ENCODE data around the gene ZCCHC2. TPM values are rescaled to one million over a fixed set of nuclear protein-coding genes. Genes with fewer than 3 reads are reported as not detected.

The ZCCHC2 gene
- total RNA-seq = 23.9 TPM

DNA sequence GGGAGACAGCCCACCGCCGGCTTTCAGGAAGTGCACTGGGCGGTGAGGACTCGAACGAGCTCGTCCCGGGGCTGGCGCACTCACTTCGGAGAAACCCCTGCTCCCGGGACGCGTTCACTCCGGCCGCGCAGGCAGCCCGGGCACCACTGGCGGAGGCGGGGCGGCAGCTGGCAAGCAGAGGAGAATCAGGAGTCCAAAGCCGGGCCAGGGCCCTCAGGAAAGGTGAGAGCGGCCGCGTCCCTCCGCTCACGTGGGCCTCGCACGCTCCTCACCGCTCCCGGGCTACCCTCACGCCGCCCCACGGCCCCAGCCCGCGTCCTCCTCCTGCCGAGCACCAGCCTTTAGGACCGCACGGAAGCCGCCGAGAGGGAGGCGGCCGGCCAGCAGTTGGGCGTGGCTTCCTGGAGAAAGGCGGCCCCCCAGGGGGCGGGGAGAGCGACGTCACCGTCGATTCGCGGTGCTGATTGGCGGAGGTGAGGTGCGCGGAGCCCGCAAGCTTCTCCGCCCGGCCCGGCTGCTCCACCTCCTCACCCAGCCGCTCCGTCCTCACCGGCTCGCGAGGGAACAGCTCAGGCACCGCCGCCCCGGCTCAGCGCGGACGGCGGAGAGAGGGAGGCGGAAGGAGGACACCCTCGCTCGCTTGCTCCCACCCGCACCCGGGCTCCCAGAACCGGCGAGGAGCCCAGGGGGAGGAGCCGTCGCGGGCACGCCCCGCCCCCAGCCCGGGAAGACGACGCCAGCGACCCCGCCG is at the start of gene ZCCHC2:
TSS of gene ZCCHC2 (plus strand) at position 522 of the 751 bp plus-strand sequence. CDS start 400 bp downstream, outside the sequence.
- peak; percentile 100 for DNase-seq (ENCODE audit: low spot score)
- peak; percentile 76 for ATAC-seq

DNA sequence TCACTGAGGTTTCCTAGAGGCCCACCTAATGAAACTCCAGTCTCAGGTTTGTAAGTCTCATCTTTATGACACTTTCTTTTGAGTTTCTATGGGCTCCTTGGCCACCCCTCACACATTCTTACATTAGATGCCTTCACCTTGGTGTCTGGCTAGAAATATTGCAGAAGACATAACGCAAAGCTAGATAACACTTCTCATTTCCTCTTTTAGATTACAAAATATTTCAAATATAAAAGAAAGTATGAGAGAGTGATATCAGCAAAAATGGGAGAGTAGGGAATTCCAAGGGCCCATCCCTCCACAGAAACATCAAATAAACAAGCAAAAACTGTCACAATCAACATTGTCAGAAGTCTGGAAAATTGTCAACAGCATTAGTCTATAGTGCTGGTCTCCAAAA is 43.3 kb upstream of the ZCCHC2 start:
- DNase-seq (ENCODE audit: low spot score) = no peak
- no peak for ATAC-seq

DNA sequence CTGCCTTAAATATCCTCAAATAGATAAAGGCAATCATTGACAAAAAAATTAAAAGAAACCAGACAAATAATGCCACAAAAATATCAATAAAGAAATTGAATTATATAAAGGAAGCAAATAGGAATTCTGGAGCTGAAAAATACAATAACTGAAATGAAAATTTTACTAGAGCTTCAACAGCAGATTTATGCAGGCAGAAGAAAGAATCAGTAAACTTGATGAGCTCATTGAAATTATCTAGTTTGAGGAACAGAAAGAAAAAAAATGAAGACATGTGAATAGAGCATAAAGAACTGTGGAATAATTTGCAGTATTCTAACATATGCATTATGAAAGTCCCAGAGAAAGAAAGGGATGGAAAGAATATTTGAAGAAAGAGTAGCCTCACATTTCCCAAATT is 41.9 kb upstream of the ZCCHC2 start:
- DNase-seq (ENCODE audit: low spot score) (no peak), ATAC-seq (no peak)

DNA sequence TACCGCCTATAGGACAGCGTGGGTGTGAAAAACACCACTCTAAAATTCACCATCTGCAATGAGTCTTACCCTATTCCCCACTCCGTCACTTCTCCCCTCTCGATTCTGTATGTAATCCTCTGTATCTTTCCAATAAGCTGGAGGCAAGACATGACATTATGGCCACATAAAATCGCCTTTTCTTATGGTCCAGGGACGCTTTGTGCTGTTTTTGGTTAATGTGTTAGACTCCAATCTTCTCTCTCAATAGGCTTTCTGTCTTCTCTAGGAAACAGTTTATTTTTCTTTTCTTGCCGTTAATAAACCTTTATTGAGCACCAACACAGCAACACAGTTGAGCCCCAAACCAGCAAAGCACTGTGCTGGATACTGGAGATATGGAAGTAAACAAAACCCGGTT is 37.9 kb upstream of the ZCCHC2 start:
- DNase-seq (ENCODE audit: low spot score) (no peak), ATAC-seq (no peak)

DNA sequence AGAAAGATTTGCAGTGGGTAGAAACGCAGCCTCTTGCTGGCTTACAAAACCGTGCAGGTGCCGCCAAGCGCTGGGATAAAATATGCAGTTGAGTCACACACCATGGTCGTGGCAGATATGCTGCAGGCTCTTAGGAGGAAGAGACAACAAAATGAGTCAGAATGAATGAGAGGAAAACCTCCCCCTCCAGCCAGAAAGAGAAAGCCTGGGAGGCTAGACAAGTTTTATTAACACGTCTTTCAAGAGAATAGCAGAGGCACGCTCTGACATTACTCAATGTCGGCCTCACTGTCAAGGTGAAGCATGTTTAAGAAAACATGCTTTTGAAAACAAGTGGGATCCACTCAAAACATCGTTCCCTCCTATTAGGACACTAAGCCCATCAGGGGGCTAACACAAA is 37.1 kb upstream of the ZCCHC2 start:
- no peak for ATAC-seq

DNA sequence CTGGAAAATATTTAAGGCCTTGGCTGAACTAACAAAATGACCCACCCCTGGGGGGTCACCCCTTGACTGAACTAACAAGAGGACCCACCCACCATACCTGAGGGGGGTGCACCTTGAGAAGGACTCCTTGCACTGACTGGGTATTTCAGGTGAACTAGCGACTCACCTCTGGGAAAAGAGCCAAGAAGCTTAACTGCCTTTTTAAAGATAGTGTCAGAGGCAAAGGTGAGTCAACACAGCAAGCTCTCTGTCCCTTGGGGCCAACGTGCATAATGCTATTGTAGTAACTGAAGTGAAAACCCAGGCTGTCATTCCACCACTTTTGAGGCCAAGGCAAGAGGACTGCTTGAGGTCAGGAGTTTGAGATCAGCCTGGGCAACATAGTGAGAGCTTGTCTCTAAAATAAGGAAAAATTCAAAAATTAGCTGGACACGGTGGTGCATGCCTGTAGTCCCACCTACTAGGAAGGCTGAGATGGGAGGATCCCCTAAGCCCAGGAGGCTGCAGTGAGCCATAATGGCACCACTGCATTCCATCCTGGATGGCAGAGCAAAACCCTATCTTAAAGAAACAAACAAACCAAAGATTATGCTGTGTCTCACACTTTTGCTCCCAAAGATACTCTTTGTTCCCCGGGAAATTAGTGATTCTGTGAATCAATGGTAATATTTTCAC is 36.4 kb upstream of the ZCCHC2 start:
- peak; percentile 96 for ATAC-seq
- no peak for DNase-seq (ENCODE audit: low spot score)

More for the DNA sequence above, 37.1 kb upstream of the ZCCHC2 start:
- no peak for DNase-seq (ENCODE audit: low spot score)

DNA sequence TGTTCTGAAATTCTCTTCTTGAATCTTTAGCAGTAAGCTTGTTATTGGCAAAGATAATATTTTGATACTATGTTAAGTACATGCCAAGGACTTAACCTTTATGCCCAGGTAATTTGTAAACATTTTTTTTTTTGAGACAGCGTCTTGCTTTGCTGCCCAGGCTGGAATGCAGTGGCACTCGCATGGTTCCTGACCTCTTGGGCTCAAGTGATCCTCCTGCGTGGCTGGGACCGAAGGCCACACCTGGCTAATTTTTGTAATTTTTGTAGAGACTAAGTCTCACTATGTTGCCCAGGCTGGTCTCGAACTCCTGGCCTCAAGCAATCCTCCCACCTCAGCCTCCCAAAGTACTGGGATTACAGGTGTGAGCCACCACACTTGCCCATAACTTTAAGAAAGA is 35.7 kb upstream of the ZCCHC2 start:
- ATAC-seq (no peak), DNase-seq (ENCODE audit: low spot score) (no peak)

DNA sequence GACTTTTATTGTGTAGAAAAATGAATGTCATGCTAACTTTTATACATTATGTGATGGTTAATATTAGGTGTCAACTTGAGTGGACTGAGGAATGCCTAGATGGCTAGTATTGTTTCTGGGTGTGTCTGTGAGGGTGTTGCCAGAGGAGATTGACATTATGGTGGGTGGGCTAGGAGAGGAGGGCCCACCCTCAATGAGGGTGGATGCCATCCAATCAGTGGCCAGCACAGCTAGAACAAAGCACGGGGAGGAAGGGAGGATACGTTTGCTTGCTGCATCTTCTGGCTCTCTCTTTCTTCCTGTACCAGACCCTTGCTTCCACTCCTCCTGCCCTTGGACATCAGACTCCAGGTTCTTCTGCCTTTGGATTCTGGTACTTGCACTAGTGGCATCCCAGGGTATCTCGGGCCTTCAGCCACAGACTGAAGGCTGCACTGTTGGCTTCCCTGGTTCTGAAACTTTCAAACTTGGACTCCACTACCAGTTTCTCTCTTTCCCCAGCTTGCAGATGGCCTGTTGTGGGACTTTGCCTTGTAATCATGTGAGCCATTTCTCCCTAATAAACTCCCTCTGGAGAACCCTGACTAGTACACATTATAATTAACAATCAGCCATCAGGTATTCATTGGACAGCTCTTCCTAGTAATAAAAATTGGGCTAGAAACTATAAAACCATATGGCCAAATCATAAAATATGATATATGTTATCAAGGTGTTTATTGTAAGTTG is 31.7 kb upstream of the ZCCHC2 start:
- no peak for ATAC-seq
- no peak for DNase-seq (ENCODE audit: low spot score)

DNA sequence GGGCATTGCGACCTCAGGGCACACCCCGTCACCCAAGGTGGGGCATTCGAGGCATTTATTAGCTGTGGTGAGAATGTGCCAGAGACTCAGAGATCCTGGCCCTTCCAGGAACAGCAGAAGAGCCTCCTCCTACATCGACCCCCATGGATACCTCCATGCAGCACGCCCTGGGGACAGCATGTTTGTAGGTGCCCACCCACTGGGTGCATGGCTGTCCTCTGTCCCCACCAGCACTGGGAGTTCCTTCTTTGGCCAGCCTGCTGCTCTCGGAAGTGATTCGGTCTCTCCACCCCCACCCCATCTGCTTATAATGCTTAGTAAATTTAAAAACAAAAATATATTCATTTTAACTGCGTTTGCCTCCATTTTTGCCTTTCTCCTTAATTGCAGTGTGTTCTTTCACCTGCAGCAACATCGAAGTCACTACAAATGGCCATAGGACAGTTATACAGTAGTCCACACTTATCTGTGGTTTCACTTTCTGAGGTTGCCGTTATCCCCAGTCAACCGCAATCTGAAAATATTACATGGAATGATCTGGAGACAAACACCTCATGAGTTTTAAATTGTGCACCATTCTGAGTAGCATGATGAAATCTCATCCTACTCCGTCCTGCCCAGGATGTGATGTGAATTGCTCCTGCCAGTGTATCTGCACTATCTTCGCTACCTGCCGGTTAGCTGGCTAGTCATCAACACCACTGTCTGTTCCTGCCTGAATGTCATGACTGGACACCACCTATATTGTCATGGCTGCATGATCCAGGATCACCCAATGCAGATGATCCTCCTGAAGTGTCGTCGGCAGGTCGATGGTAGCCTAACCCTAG is 29.6 kb upstream of the ZCCHC2 start:
- DNase-seq (ENCODE audit: low spot score) (no peak), ATAC-seq (peak; percentile 62)

DNA sequence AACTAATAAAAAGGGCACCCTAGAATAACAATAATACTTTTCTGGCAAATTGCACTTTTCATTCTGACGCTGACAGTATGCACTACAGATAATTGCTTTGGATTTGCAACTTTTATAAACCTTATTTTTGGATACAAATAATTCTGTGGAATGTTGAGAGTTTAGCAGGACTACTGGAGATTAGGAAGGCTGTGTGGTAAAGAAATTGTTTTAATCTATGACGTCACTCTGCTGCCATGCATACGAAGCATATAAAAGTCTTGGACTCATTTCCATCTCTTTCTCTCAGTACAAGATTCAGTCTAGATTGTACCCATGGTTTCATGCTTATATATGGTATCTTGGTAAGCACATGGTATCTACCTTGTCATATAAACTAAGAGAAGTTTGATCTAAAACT is 28.1 kb upstream of the ZCCHC2 start:
- ATAC-seq = no peak
- no peak for DNase-seq (ENCODE audit: low spot score)

DNA sequence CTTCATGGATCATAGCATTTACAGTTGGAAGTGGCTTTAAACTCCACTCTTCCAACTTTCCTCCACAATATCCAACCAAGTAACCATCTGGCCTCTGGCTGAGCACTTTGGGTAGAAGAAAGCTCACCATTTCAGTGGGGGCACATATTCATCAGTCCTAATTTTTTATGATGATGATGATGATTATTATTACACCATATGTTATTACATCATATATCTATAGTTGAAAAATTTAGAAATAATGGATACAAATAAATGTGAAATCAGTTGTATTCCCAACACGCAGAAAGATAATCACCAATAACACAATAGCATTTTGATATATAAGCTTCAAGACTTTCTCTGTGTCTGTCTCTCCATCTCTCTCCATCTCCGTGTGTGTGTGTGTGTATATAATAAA is 26.6 kb upstream of the ZCCHC2 start:
- DNase-seq (ENCODE audit: low spot score) = no peak
- ATAC-seq = no peak

DNA sequence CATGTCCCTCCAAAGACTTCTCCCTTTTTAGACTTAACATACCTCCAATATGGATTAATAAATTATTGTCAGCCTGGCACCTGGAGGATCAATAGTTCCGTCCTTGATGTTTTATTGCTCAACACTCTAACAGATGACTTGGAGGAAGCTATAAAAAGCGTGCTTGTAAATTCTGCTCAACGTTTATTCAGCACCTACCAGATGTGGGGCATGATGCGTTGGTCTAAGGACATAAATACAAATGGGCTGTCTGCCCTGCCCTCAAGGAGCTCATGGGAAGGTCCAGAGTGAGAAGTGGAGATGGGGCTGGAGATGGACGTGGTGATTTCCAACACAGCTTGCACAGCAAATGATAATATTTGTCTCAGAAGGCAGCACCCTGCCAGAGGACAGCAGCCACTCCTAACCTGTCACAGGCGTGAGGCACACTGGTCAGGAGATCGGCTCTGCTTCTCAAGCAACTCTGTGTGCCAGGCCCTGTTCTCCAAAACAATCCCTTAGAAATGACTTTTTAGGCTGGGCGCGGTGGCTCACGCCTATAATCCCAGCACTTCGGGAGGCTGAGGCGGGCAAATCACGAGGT is 25.5 kb upstream of the ZCCHC2 start:
- DNase-seq (ENCODE audit: low spot score) (no peak), ATAC-seq (peak; percentile 68)

DNA sequence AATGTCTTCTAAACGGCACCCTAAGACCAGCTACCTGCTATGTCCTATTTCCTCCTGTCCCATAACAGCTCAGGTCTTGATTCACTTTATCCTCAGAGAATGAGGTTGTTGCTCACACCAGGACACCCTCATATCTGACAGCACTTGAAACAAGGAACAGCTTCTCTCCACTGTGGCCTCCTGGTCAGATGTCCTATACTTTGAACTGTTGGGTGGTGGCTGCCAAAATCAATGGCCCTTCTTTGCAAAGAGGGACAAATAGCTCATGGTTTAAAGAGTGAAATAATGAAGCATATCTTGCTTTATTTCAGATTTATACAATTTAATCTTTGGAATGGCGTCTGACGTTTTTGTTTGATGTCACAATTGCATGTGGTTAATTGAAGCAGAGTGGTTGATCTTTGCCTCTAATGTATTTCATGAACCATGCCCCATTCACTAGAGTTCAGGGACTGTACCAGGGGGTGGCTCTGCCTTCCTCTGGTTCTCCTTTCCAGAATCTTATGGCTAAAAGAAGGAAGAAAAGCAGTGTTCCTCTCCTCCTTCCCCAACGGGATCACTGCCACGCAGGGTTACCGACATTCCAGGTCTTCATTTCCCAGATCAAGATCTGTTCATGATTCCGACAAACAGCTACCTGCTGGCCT is 24.1 kb upstream of the ZCCHC2 start:
- DNase-seq (ENCODE audit: low spot score) = peak; percentile 79
- ATAC-seq = peak; percentile 80

DNA sequence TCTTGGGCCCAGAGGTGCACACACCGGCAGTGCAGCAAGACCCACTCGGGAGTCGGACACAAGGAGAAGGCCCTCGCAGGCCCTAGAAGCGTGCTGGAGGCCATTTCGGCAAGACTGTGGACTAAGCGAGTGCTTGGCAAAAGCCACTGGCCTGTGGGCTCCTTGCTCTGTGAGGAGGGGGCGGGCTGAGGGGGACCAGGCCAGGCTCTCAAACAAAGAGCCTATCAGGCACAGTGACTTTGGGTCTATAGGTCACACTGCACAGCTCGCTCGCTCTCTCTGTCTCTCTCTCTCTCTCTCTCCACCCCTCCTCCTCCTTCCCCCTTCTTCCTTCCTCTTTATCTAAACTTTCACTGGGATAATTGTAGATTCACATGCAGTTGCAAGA is 23.6 kb upstream of the ZCCHC2 start:
- no peak for DNase-seq (ENCODE audit: low spot score)
- peak; percentile 16 for ATAC-seq

DNA sequence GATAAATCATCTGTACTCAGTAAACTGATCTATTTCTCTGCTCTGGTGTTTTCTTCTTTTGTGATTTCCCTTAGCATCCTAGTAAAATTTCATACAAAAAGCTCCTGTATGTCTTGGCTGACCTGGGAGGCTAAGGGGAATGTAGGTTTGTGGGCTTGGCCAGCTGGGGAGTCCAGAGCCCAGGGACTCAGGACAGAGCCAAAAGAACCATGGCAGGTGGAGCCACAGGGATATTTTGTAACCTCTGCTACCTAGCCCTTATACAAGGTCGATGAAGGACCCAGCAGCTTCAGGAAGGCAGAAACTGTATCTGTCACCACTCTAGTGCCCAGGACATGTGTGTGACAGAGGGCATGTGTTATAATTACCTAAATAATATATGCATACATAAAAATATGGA is 22.7 kb upstream of the ZCCHC2 start:
- peak; percentile 73 for ATAC-seq

DNA sequence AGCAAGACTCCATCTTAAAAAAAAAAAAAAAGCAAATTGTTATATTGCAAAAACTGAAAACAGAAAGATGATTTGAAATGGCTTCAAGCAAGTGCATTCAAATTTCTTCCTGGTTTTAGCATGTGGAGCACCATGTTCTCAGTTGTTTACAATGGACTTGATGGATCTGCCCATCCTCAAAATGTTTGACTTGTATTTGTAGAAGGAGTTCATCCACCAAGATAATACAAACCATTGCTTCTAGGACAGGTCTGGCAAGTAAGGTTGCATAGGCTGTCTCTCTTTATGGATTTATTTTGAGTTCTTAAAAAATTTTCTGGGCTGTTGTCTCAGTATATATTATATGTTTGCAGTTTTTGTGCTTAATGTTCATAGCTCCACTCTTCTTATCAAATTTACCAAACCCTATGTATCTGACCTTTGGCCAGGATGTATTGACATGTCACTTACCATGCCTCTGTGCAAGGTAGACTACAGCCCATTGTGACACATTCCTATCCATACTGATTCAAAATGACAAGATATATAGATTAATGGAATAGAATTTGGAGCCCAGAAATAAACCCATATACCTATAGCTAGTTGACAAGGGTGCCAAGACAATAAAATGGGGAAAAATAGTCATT is 21.7 kb upstream of the ZCCHC2 start:
- ATAC-seq (no peak), DNase-seq (ENCODE audit: low spot score) (no peak)

More for the DNA sequence above, 22.7 kb upstream of the ZCCHC2 start:
- DNase-seq (ENCODE audit: low spot score) = no peak

DNA sequence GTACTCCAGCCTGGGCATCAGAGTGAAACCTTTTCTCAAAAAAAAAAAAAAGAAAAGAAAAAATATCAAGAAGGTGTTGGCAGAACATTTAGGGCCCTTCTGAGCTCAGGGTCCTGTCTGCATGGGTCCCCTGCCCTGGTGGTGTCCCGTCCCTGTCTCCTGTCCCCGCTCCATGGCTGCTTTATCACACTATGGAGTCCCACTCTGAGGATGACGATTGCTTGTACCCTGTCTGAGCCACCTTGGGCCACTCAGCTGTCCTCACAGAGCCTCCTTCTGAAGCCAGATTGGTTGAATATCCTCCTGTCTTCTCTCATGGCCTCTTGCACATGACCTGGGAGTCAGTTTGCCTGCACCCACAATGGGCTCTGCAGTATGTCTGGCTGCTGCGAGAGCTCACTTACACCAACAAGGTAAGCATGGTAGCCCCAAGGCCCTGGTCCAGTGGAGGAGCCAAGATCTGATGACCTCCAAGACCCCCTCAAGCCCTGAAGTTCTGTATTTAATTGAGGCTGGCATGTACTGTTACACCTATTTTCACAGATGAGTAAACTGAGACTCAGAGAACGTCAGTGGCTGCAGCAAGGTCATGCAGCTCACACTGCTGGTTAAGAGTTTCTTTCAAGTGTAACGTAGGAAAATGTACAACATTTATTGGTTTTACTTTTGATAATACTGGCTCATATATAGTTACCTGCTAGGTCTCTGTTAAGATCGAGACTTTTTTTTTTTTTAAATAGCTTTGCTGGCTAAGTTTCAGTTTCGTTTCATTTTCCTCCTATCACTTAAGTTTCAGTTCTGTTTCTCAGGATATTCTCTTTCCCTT is 16.9 kb upstream of the ZCCHC2 start:
- ATAC-seq (peak; percentile 43), DNase-seq (ENCODE audit: low spot score) (no peak)

DNA sequence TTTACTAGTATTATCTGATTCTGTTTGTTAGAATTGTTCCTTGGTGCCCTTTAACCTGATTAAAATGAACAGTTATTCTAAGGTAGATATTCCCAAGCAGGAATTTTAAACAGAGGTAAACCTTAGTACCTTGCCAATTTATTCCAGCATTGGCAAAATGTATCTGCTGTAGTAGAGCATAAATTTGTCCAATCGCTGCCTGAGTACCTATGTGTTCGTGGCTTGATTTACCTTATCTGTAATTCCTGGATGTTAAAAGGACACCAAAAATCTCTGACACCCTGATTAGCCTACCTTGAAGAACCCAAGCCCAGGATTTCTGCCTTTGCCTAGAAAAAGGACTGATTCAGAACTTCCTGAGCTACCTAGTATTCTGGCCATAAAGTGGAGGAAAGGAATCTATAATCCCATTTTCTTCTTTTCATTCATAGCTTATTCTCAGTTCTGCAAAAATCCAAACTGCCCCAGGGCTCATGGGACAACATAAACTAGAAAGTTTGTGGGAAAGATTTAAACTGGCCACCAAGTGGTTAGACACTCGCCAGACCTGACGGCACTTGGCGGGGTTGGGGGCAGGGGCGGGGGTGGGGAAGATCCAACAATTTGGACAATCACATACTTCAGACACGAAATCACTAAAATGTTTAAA is 16.2 kb upstream of the ZCCHC2 start:
- ATAC-seq = peak; percentile 49
- DNase-seq (ENCODE audit: low spot score) = no peak
